Bronchus fibroblast of lung (primary cell): ENCODE results near the gene OR10A7. TPM values are rescaled to one million over a fixed set of nuclear protein-coding genes. Genes with fewer than 3 reads are reported as not detected.

Experiments used
- total RNA-seq: library from RNA; depleted of rRNA; stranded (reverse); fragments of >200 nt; gene quantifications from 2 replicates; pipeline ENCODE4 v1.2.3, GENCODE V29; 2015

Gene OR10A7, protein sequence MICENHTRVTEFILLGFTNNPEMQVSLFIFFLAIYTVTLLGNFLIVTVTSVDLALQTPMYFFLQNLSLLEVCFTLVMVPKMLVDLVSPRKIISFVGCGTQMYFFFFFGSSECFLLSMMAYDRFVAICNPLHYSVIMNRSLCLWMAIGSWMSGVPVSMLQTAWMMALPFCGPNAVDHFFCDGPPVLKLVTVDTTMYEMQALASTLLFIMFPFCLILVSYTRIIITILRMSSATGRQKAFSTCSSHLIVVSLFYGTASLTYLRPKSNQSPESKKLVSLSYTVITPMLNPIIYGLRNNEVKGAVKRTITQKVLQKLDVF
- total RNA-seq, result not detected in 2 replicates

DNA sequence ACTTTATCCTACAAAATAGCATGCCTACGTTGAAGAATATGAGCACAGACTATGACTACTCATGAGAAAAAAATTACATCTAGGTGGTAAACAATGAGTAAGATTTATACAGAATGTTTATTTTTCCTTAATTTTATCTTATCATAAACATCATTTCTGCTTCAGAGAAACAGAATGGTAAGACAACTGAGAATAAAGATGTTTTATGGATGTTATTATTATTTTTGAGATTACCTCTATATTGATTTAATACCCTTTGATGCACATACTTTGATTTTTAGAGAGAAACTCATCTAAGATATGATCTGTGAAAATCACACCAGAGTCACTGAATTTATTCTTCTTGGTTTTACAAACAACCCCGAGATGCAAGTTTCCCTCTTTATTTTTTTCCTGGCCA lies at the start of gene OR10A7:
TSS of gene OR10A7 (plus strand) at position 301 of the 400 bp plus-strand sequence. CDS start at position 301, 0 bp downstream.

DNA sequence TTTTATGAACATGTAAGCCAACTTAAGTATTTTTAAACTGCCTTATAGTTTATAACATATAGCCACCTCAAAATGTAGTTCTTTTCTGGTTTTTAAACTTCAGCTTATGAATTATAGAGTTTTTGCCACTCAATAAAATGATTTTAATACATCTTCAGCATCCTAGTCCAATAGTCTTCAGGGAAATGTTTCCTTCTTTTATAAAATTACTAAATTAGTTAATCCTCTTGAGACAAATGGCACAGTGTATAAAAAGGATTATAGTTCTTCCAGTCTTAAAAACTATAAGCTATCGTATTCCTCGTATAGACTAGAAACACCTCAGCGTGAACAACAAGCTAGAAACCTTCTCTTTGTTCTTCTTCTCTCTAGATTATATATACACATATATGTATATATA lies 23.5 kb downstream of the OR10A7 start, which contains the start of gene OR6C74:
TSS of gene OR6C74 (plus strand) at position 301 of the 400 bp plus-strand sequence. CDS start 2,679 bp downstream, outside the sequence.

Other genes with a start within 250 kb of the OR10A7 start
- not detected in 2 replicates for gene TESPA1, start 236.3 kb upstream of the OR10A7 start, total RNA-seq
- not detected in 2 replicates for gene NEUROD4, start 201.1 kb upstream of the OR10A7 start, total RNA-seq
- not detected in 2 replicates for gene OR9K2, start 94.6 kb upstream of the OR10A7 start, total RNA-seq
- not detected in 2 replicates for gene OR6C74, start 23.6 kb downstream of the OR10A7 start, total RNA-seq
- gene OR6C6, start 75.5 kb downstream of the OR10A7 start, total RNA-seq, result not detected in 2 replicates
- not detected in 2 replicates for gene OR6C1, start 93.3 kb downstream of the OR10A7 start, total RNA-seq
- gene OR6C3, start 109.7 kb downstream of the OR10A7 start, total RNA-seq, result not detected in 2 replicates
- not detected in 2 replicates for gene OR6C75, start 141.9 kb downstream of the OR10A7 start, total RNA-seq
- not detected in 2 replicates for gene OR6C65, start 179.5 kb downstream of the OR10A7 start, total RNA-seq
- gene OR6C76, start 205.2 kb downstream of the OR10A7 start, total RNA-seq, result not detected in 2 replicates
- gene OR6C2, start 223.1 kb downstream of the OR10A7 start, total RNA-seq, result not detected in 2 replicates
- gene OR6C70, start 249.1 kb downstream of the OR10A7 start, total RNA-seq, result not detected in 2 replicates